Urothelium cell line (cell line): ENCODE results near the gene FHIT.
"Not testable (repeated sequence)": the region's sequence is repeated elsewhere in the genome, so short reads cannot be mapped to it uniquely, and the experiment has no call there.

Experiments
- DNase-seq: peaks from one replicate; pipeline ENCODE4 v3.0.0; 2011; ENCODE audit warnings: low spot score, mixed read lengths
- FAIRE-seq: peaks from 2 replicates; lab custom pipeline; 2011; peaks lifted over from hg19 to GRCh38; lab: Jason Lieb, UNC

FHIT gene

GRCh38 chr3:59994732-59995304 is 1256.4 kb downstream of the FHIT start:
- FAIRE-seq (no peak), DNase-seq (no peak)

GRCh38 chr3:59992578-59992977 is 1258.7 kb downstream of the FHIT start:
- FAIRE-seq = no peak
- no peak for DNase-seq

GRCh38 chr3:59990915-59991314 is 1260.3 kb downstream of the FHIT start:
- FAIRE-seq (no peak), DNase-seq (no peak)

GRCh38 chr3:59982510-59982909 is 1268.7 kb downstream of the FHIT start:
- FAIRE-seq (no peak), DNase-seq (no peak)

GRCh38 chr3:59981377-59981776 is 1269.9 kb downstream of the FHIT start:
- FAIRE-seq = no peak
- no peak for DNase-seq

GRCh38 chr3:59980576-59980975 is 1270.7 kb downstream of the FHIT start:
- no peak for FAIRE-seq
- no peak for DNase-seq

GRCh38 chr3:59979542-59979941 is 1271.7 kb downstream of the FHIT start:
- no peak for FAIRE-seq
- DNase-seq = no peak

GRCh38 chr3:59978979-59979378 is 1272.3 kb downstream of the FHIT start:
- FAIRE-seq (no peak), DNase-seq (no peak)

GRCh38 chr3:59970796-59971195 is 1280.5 kb downstream of the FHIT start:
- no peak for FAIRE-seq
- DNase-seq = no peak

- FAIRE-seq = no peak
- no peak for DNase-seq
These were observed 1280.9 kb downstream of the FHIT start for GRCh38 chr3:59970376-59970775.

GRCh38 chr3:59968513-59969045 is 1282.7 kb downstream of the FHIT start:
- FAIRE-seq (no peak), DNase-seq (no peak)

- no peak for FAIRE-seq
These were observed 1287.6 kb downstream of the FHIT start for GRCh38 chr3:59963676-59964075.

GRCh38 chr3:59957150-59957549 is 1294.1 kb downstream of the FHIT start:
- FAIRE-seq (no peak), DNase-seq (no peak)

More at GRCh38 chr3:59963676-59964075, 1287.6 kb downstream of the FHIT start:
- DNase-seq = no peak

GRCh38 chr3:59953104-59953503 is 1298.1 kb downstream of the FHIT start:
- no peak for FAIRE-seq
- DNase-seq = no peak

GRCh38 chr3:59949311-59949710 is 1301.9 kb downstream of the FHIT start:
- FAIRE-seq (no peak), DNase-seq (no peak)

- DNase-seq = no peak
- FAIRE-seq = no peak
These were observed 1304.9 kb downstream of the FHIT start for GRCh38 chr3:59946401-59946800.

GRCh38 chr3:59940718-59941117 is 1310.5 kb downstream of the FHIT start:
- DNase-seq (no peak), FAIRE-seq (no peak)

GRCh38 chr3:59939826-59940426 is 1311.3 kb downstream of the FHIT start:
- DNase-seq = no peak
- no peak for FAIRE-seq

- no peak for FAIRE-seq
These were observed 1312.4 kb downstream of the FHIT start for GRCh38 chr3:59938828-59939227.

GRCh38 chr3:59937201-59937600 is 1314.1 kb downstream of the FHIT start:
- no peak for DNase-seq
- FAIRE-seq = no peak

More at GRCh38 chr3:59938828-59939227, 1312.4 kb downstream of the FHIT start:
- no peak for DNase-seq

GRCh38 chr3:59936472-59936871 is 1314.8 kb downstream of the FHIT start:
- no peak for DNase-seq
- FAIRE-seq = no peak

- FAIRE-seq (no peak), DNase-seq (no peak)
These were observed 1316.2 kb downstream of the FHIT start for GRCh38 chr3:59935025-59935424.

GRCh38 chr3:59934560-59934959 is 1316.7 kb downstream of the FHIT start:
- not testable (repeated sequence) for DNase-seq, FAIRE-seq
